GM19438 (cell line): ENCODE measurements around the gene NLRP7.

Experiments
- ATAC-seq: cut with Tn5 transposase; IDR thresholded peaks from one replicate; pipeline ENCODE4 v1.9.1; 2021; ENCODE audit warnings: low read depth; ENCODE audit not compliant: unreplicated experiment

The NLRP7 gene

DNA sequence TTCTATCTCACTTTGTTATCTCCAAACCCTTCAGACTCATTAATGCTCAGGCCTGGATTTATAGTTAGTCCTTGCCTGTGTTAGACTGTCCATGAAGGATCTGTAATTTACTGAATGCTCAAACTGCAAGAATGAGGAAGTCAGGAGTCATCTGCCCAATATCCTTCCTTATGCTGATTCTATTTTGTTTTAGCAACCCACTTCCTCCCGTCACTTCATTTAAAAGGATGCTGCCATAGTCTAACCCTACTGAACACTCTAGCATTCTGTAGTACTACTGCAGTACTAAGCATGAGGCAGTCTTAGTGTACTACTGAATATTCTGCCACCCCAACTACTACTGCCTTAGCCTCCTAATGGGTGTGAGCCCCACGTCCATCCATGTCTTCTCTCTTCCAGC, 71.8 kb downstream of the NLRP7 start:
- ATAC-seq: no peak

- ATAC-seq: no peak
Observed at GRCh38 chr19:54873990-54874389, 73.3 kb downstream of the NLRP7 start, which contains the start of gene FCAR. TSS of gene FCAR (plus strand) at chr19:54874235. CDS start at chr19:54874290, 55 bp downstream.
